GM12878 (cell line): Measurements from ENCODE around the gene IL4. TPM values are rescaled to one million over a fixed set of nuclear protein-coding genes. Genes with fewer than 3 reads are reported as not detected.

Experiments used
- ATF3 ChIP-seq: IDR thresholded peaks from 2 replicates; pipeline ENCODE4 v1.6.1; 2011; ENCODE audit warnings: low read depth, mild to moderate bottlenecking, low read length, moderate library complexity, borderline replicate concordance; ENCODE audit errors: extremely low read depth
- CREM ChIP-seq: IDR thresholded peaks from 2 replicates; pipeline ENCODE4 v1.6.1; 2014; ENCODE audit warnings: antibody characterized with exemption, low read depth
- ETV6 ChIP-seq, 2 experiments: fragments of 450-650 bp in 1 of 2; IDR thresholded peaks in 1 of 2; conservative IDR thresholded peaks in 1 of 2; 2 replicates each; pipeline ENCODE4 v1.6.1; 2014; ENCODE audit warnings: antibody characterized with exemption in 1 of 2, borderline replicate concordance in 1 of 2, low read depth in 1 of 2, mild to moderate bottlenecking in 1 of 2, moderate library complexity in 1 of 2
- GABPA ChIP-seq: IDR thresholded peaks from 2 replicates; pipeline ENCODE4 v1.6.1; 2014; ENCODE audit warnings: antibody characterized with exemption, low read depth, mild to moderate bottlenecking, inconsistent platforms
- HDAC6 ChIP-seq: fragments of 200-600 bp; sonication (generic); IDR thresholded peaks from one replicate; pipeline ENCODE4 v1.8.0; 2017; ENCODE audit warnings: antibody characterized with exemption; ENCODE audit not compliant: unreplicated experiment
- MAX ChIP-seq: IDR thresholded peaks from 2 replicates; pipeline ENCODE4 v1.6.1; 2012; ENCODE audit warnings: low read depth, low read length, improper control_type of control experiment
- MTA3 ChIP-seq: IDR thresholded peaks from 2 replicates; pipeline ENCODE4 v1.6.1; 2012; ENCODE audit warnings: low read length, inconsistent platforms, borderline replicate concordance
- MXI1 ChIP-seq: fragments of 150-350 bp; IDR thresholded peaks from 2 replicates; pipeline ENCODE4 v1.6.1; 2011; ENCODE audit warnings: low read depth, mild to moderate bottlenecking, inconsistent platforms, low read length, improper control_type of control experiment
- NFYB ChIP-seq: IDR thresholded peaks from 2 replicates; pipeline ENCODE4 v1.6.1; 2011; ENCODE audit warnings: low read depth, mild to moderate bottlenecking, low read length, improper control_type of control experiment, moderate library complexity; ENCODE audit not compliant: insufficient read depth
- POU2F2 ChIP-seq: IDR thresholded peaks from 3 replicates; pipeline ENCODE4 v1.6.1; 2011; ENCODE audit warnings: low read depth, mild to moderate bottlenecking, low read length, borderline replicate concordance
- PRDM15 ChIP-seq: fragments of 450-650 bp; formaldehyde crosslinking; IDR thresholded peaks from 2 replicates; pipeline ENCODE4 v1.4.0; 2020; ENCODE audit warnings: mild to moderate bottlenecking, moderate library complexity
- RELA ChIP-seq: fragments of 450-650 bp; IDR thresholded peaks from 2 replicates; pipeline ENCODE4 v1.8.0; 2014; ENCODE audit warnings: borderline replicate concordance; ENCODE audit not compliant: partially characterized antibody
- REST ChIP-seq: IDR thresholded peaks from 2 replicates; pipeline ENCODE4 v1.6.1; 2012; ENCODE audit warnings: mild to moderate bottlenecking, low read depth, low read length
- SMAD1 ChIP-seq: fragments of 450-650 bp; IDR thresholded peaks from 2 replicates; pipeline ENCODE4 v1.6.1; 2018; ENCODE audit warnings: mild to moderate bottlenecking, low read depth; ENCODE audit not compliant: partially characterized antibody
- TCF12 ChIP-seq: IDR thresholded peaks from 2 replicates; pipeline ENCODE4 v1.6.1; 2011; ENCODE audit warnings: low read depth, mild to moderate bottlenecking, low read length
- USF2 ChIP-seq: IDR thresholded peaks from 2 replicates; pipeline ENCODE4 v1.6.1; 2011; ENCODE audit warnings: low read depth, low read length, improper control_type of control experiment, borderline replicate concordance
- ZNF217 ChIP-seq: fragments of 450-650 bp; IDR thresholded peaks from 2 replicates; pipeline ENCODE4 v1.6.1; 2017; ENCODE audit warnings: antibody characterized with exemption, mild to moderate bottlenecking
- ZNF24 ChIP-seq: fragments of 450-650 bp; IDR thresholded peaks from 2 replicates; pipeline ENCODE4 v1.6.1; 2017; ENCODE audit warnings: antibody characterized with exemption, mild to moderate bottlenecking
- ZNF384 ChIP-seq: IDR thresholded peaks from 2 replicates; pipeline ENCODE4 v1.6.1; 2012; ENCODE audit warnings: low read depth, mild to moderate bottlenecking, low read length, improper control_type of control experiment, borderline replicate concordance
- ZSCAN29 ChIP-seq: fragments of 450-650 bp; IDR thresholded peaks from 2 replicates; pipeline ENCODE4 v1.6.1; 2017; ENCODE audit warnings: mild to moderate bottlenecking, moderate library complexity
- polyA plus RNA-seq, 11 experiments: library from polyadenylated mRNA; depleted of rRNA in 4 of 11; unstranded in 6 of 11; stranded (reverse) in 5 of 11; fragments of >200 nt; fragmentation: Nextera tagmentation in 4 of 11; fragmentation: Illumina TruSeq in 1 of 11; extraction: Ambion mirVana in 4 of 11; extraction: Trizol in 1 of 11; gene quantifications; 1 replicate in 1 of 11; 2 replicates in 10 of 11; pipeline versions ENCODE4 v1.2.1 to v1.2.3, GENCODE V29; 2011 to 2016; ENCODE audit warnings: inconsistent platforms in 2 of 11, missing spikeins in 2 of 11, low read depth in 1 of 11
- total RNA-seq, 4 experiments: library from RNA; depleted of rRNA in 3 of 4; stranded (reverse); fragments of >200 nt in 3 of 4; fragmentation: Illumina TruSeq in 1 of 4; extraction: Trizol in 1 of 4; gene quantifications; 2 replicates each; pipeline versions ENCODE4 v1.2.1 to v1.2.3, GENCODE V29; 2013 to 2021

IL4 gene
- total and polyA plus RNA-seq, 10 of the 15 experiments (the other 5 are each of a cell fraction or from before 2014, with no cell fraction given): 0.20 to 0.80 (median 0.50) TPM; not detected in 7

- TF ChIP-seq USF2: no peak; the same call in 1 of the 2 replicates
- TF ChIP-seq MAX: no peak
- no peak for TF ChIP-seq HDAC6
- TF ChIP-seq POU2F2: peak; percentile 80; the same call in 1 of the 3 replicates
- TF ChIP-seq NFYB: no peak
- TF ChIP-seq PRDM15 (CRISPR knock-in tag): no peak
- TF ChIP-seq SMAD1: peak; percentile 86
- TF ChIP-seq TCF12: peak; percentile 57; the same call in 1 of the 2 replicates
- TF ChIP-seq ZSCAN29: no peak
- TF ChIP-seq ZNF384: no peak
- peak; percentile 77; the same call in 1 of the 2 replicates for TF ChIP-seq MXI1
- TF ChIP-seq ETV6 (conservative IDR thresholded peaks at IDR 0.05 in 1 of 2, IDR thresholded peaks at IDR 0.05 in 1 of 2; ENCODE audit: borderline replicate concordance in 1 of 2, low read depth in 1 of 2): no peak; a peak in 1 of 4 replicates
- peak; percentile 41 for TF ChIP-seq RELA
- no peak for TF ChIP-seq GABPA
- TF ChIP-seq MTA3: peak; percentile 80; the same call in 1 of the 2 replicates
- TF ChIP-seq CREM: 0 out of 2 replicates have a peak, but pooled peaks have one; percentile 29
- no peak for TF ChIP-seq ZNF217
- TF ChIP-seq REST: no peak
- TF ChIP-seq ATF3: no peak
- no peak for TF ChIP-seq ZNF24
Observed at GRCh38 chr5:132674671-132675506, 1.1 kb downstream of the IL4 start (continued).
